ENCODE measurements around the gene UCP2. TPM values are rescaled to one million over a fixed set of nuclear protein-coding genes. Genes with fewer than 3 reads are reported as not detected.

Gene UCP2
- total RNA-seq, 1 donor from 2014 or later: 28.6 TPM

Other genes starting within 250 kb of the UCP2 start
- 96.3 TPM for gene RAB6A, start 221.8 kb downstream of the UCP2 start, total RNA-seq
- gene MRPL48, start 195.0 kb downstream of the UCP2 start, total RNA-seq: 44.7 TPM
- gene COA4, start 106.0 kb downstream of the UCP2 start, total RNA-seq: 49.9 TPM
- 13.7 TPM for gene PAAF1, start 105.8 kb downstream of the UCP2 start, total RNA-seq
- not detected for gene DNAJB13, start 31.8 kb downstream of the UCP2 start, total RNA-seq
- 11.9 TPM for gene UCP3, start 26.2 kb upstream of the UCP2 start, total RNA-seq
- 10.5 TPM for gene C2CD3, start 188.2 kb upstream of the UCP2 start, total RNA-seq
- gene PPME1, start 188.4 kb upstream of the UCP2 start, total RNA-seq: 31.2 TPM